Keratinocyte (primary cell): Measurements from ENCODE around the gene LDB2.

Source experiments
- CTCF ChIP-seq, 3 experiments: IDR thresholded peaks in 1 of 3; conservative IDR thresholded peaks in 1 of 3; optimal IDR thresholded peaks in 1 of 3; 2 replicates in 2 of 3; 3 replicates in 1 of 3; pipeline versions ENCODE3 to v1.5.1; 2011; ENCODE audit warnings: low read length in 3 of 3, mild to moderate bottlenecking in 3 of 3, moderate library complexity in 2 of 3, control low read depth in 1 of 3, inconsistent platforms in 1 of 3; ENCODE audit not compliant: insufficient read depth in 2 of 3; ENCODE audit errors: extremely low read depth in 1 of 3
- EZH2 ChIP-seq: IDR thresholded peaks from one replicate; pipeline ENCODE4 v1.6.1; 2012; ENCODE audit warnings: inconsistent platforms, mild to moderate bottlenecking, low read length, moderate library complexity

GRCh38 chr4:16867827-16868226 is 30.6 kb downstream of the LDB2 start:
- TF ChIP-seq CTCF (optimal IDR thresholded peaks at IDR 0.05 in 1 of 3, IDR thresholded peaks at IDR 0.05 in 1 of 3, conservative IDR thresholded peaks at IDR 0.05 in 1 of 3; ENCODE audit: extremely low read depth in 1 of 3, insufficient read depth in 2 of 3, low read length in 3 of 3) (no peak), EZH2 (no peak)
